Measurements from ENCODE around the gene MAD1L1. TPM values are rescaled to one million over a fixed set of nuclear protein-coding genes. Genes with fewer than 3 reads are reported as not detected.

MAD1L1 gene
- total RNA-seq, 2 experiments from 2014 or later, result 157 to 160 TPM

- Histone ChIP-seq H3K4me1 (ENCODE audit: insufficient read depth, low read length) (peaks cover 46% of the 10 kb centered on the region), H3K27ac (ENCODE audit: low read depth in 1 of 2, low read length in 2 of 2) (no peak overlapping the region), H3K9me3 (ENCODE audit: control insufficient read depth in 1 of 2, insufficient read depth in 1 of 2, low read length in 2 of 2) (peaks cover 0 to 21% of the 10 kb centered on the region in 2 experiments), H3K4me3 (ENCODE audit: low read length) (no peak overlapping the region), H3K36me3 (ENCODE audit: insufficient read depth, low read length) (peaks cover 49% of the 10 kb centered on the region), H3K27me3 (ENCODE audit: control insufficient read depth in 1 of 2, insufficient read depth in 2 of 2, low read length in 2 of 2) (no peaks in the 10 kb centered on the region)
- intact Hi-C loops (cut with DNase I, micrococcal nuclease), result no loop called here
- H3K27me3 Mint-ChIP-seq, result no peaks in the 10 kb centered on the region
- ChIA-PET CTCF (no interaction called here), POLR2A (no interaction called here)
- H3K4me3 Mint-ChIP-seq, result peak overlapping the region; percentile 45
- ATAC-seq (ENCODE audit: poor library complexity), result no peak
- H3K9me3 Mint-ChIP-seq, result no peaks in the 10 kb centered on the region
- H3K27ac Mint-ChIP-seq, result peak overlapping the region; percentile 77
- TF ChIP-seq CTCF (IDR thresholded peaks at IDR 0.05), result no peak
- H3K4me1 Mint-ChIP-seq (ENCODE audit: low read depth), result peaks cover 60% of the 10 kb centered on the region
- DNase-seq, result no peak
- peaks cover 82% of the 10 kb centered on the region for H3K36me3 Mint-ChIP-seq (ENCODE audit: low read depth)
Measured at GRCh38 chr7:1884583-1885350, 348.0 kb downstream of the MAD1L1 start.

DNA sequence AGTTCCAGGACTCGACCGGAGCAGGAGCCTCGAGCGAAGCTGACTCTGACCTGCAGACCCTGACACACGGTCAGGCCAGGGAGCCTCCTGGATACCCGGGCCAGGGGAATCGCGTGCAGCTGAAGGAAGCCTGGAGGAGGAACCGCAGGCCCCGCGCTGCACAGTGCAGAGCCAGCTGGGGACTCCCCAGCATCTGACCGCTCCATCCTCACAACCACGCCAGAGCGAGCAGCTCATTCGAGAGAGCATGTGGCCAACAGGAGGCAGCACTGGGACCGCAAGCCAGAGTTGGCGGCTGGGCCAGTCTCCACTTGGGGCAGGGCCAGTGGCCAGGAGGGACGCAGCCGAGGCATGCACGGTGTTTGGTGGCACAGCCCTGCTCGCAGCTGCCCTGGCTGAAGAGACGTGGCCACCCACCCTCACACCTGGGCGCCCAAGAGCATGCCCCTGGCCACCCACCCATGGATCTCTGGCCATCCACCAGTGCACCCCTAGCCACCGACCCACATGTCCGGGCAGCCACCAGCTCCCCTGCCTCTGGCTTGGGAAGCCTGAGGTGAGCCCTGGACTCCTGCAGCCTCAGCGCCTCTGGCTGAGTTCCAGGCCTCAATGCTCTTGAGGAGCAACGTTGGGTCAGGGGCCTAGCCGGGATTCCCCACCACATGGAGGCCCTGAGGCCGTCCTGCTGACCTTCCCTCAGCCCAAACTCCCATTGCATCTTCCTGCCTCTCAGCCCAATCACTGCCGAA, 348.7 kb downstream of the MAD1L1 start:
- Mint-ChIP-seq H3K36me3 (ENCODE audit: low read depth) (peaks cover 83% of the 10 kb centered on the region), H3K27ac (no peak overlapping the region), H3K4me3 (no peak overlapping the region), H3K4me1 (ENCODE audit: low read depth) (peaks cover 55% of the 10 kb centered on the region), H3K27me3 (no peaks in the 10 kb centered on the region), H3K9me3 (no peaks in the 10 kb centered on the region)
- CTCF ChIA-PET, result no interaction called here
- no peak for TF ChIP-seq CTCF (IDR thresholded peaks at IDR 0.05)
- Histone ChIP-seq H3K4me3 (ENCODE audit: low read length) (no peak overlapping the region), H3K9me3 (ENCODE audit: control insufficient read depth in 1 of 2, insufficient read depth in 1 of 2, low read length in 2 of 2) (peaks cover 0 to 18% of the 10 kb centered on the region in 2 experiments), H3K27ac (ENCODE audit: low read depth in 1 of 2, low read length in 2 of 2) (no peak overlapping the region), H3K27me3 (ENCODE audit: control insufficient read depth in 1 of 2, insufficient read depth in 2 of 2, low read length in 2 of 2) (no peaks in the 10 kb centered on the region), H3K4me1 (ENCODE audit: insufficient read depth, low read length) (peaks cover 41% of the 10 kb centered on the region), H3K36me3 (ENCODE audit: insufficient read depth, low read length) (peaks cover 48% of the 10 kb centered on the region)
- POLR2A ChIA-PET, result no interaction called here
- intact Hi-C loops (cut with DNase I, micrococcal nuclease), result no loop called here
- DNase-seq (no peak), ATAC-seq (ENCODE audit: poor library complexity) (no peak)

DNA sequence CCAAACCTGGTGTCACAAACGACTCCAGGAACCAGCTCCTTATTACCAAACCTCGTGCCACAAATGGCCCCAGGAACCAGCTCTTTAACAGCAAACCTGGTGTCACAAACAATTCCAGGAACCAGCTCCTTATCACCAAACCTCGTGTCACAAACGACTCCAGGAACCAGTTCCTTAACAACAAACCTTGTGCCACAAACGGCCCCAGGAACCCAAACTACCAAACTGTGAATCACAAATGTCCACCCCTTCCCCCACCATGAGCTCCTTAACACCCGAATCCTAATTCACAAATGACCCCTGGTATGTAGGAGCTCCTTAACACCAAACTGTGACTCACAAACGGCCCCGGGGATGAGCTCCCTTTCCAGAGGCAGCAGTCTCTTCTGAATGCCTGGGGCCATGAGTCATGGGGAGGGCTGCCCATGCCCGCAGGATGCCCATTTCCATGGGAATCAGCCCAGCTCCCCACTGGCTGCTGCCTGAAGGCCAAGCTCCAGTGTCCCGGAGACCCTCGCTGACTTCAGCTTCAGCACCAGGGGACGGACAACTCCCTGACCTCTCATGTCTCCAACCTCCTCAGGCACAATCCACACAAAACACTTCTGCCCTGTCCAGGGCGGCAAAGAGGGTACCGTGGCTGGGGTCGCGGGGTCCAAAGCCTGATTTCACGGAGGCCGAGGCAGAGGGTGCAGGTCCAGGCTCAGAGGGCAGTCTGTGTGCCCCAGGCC, 349.5 kb downstream of the MAD1L1 start:
- Histone ChIP-seq H3K36me3 (ENCODE audit: insufficient read depth, low read length) (peaks cover 40% of the 10 kb centered on the region), H3K27ac (ENCODE audit: low read depth in 1 of 2, low read length in 2 of 2) (no peak overlapping the region), H3K27me3 (ENCODE audit: control insufficient read depth in 1 of 2, insufficient read depth in 2 of 2, low read length in 2 of 2) (no peaks in the 10 kb centered on the region), H3K9me3 (ENCODE audit: control insufficient read depth in 1 of 2, insufficient read depth in 1 of 2, low read length in 2 of 2) (peaks cover 4 to 13% of the 10 kb centered on the region in 2 experiments), H3K4me1 (ENCODE audit: insufficient read depth, low read length) (peaks cover 40% of the 10 kb centered on the region), H3K4me3 (ENCODE audit: low read length) (no peak overlapping the region)
- Mint-ChIP-seq H3K36me3 (ENCODE audit: low read depth) (peaks cover 83% of the 10 kb centered on the region), H3K4me3 (no peak overlapping the region), H3K27ac (no peak overlapping the region), H3K27me3 (no peaks in the 10 kb centered on the region), H3K4me1 (ENCODE audit: low read depth) (peaks cover 47% of the 10 kb centered on the region), H3K9me3 (no peaks in the 10 kb centered on the region)
- intact Hi-C loops (cut with DNase I, micrococcal nuclease), result no loop called here
- DNase-seq, result no peak
- TF ChIP-seq CTCF (IDR thresholded peaks at IDR 0.05), result no peak
- ChIA-PET POLR2A (no interaction called here), CTCF (no interaction called here)
- no peak for ATAC-seq (ENCODE audit: poor library complexity)
